ENCODE measurements around the gene VPS16.

DNA sequence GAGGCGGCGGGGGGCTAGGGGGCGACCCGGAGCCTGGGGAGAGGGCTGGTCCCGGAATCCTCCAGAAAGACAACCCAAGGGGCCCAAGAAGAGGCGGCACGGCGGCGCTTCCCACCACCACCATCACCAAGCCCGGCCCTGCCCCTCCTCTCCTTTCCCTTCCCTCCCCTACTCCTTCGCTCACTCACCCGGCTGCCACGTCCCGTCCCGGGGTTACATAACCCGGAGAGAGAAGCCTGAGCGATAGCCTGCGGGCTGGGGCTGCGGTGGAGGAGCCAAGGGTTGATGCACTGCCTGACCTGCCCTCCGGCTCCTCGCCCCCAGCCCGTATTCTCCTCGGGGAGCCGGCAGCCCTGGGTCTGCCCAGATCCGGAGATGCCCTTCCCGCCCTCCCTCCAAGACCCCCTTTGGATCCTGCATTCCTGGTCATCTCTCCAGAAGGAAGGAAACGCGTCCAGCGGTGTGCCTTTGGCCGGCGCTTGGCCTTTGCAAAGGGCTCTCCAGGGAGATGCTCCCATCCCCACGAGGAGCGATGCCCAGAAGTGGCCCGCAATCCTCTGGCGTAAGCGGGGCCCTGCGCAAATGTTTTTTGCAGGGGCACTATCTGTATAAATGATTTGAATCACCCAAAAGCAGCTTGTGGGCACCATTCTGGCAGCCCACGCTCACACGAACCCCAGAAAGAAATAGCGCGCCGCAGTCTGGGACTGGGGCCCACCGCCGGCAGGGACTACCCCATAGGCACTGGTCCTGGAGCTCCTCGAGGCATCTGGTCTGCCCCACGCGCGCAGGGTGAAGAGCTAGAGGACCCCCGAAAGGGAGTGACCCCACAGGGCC, 35.5 kb upstream of the VPS16 start:
- no peak for TF ChIP-seq POLR2A (IDR thresholded peaks at IDR 0.05; ENCODE audit: insufficient read depth in 1 of 2, low read depth in 2 of 2, low read length in 2 of 2)
- no peak for TF ChIP-seq JUN (CRISPR knock-in tag; IDR thresholded peaks at IDR 0.05)
- TF ChIP-seq GATA4 (IDR thresholded peaks at IDR 0.05; ENCODE audit: borderline replicate concordance, low read depth) = no peak
- no peak for TF ChIP-seq ZNF605 (CRISPR knock-in tag; IDR thresholded peaks at IDR 0.05)
- TF ChIP-seq NFYB (CRISPR knock-in tag; IDR thresholded peaks at IDR 0.05) = no peak
- no peak for TF ChIP-seq MAX (IDR thresholded peaks at IDR 0.05)
- no peak for TF ChIP-seq USF2 (IDR thresholded peaks at IDR 0.05; ENCODE audit: low read depth, low read length)
- TF ChIP-seq USF2 (CRISPR knock-in tag; IDR thresholded peaks at IDR 0.05; ENCODE audit: borderline replicate concordance) = no peak
- no peak for TF ChIP-seq FOXO1 (CRISPR knock-in tag; IDR thresholded peaks at IDR 0.05)
- no peak for TF ChIP-seq SMARCC2 (IDR thresholded peaks at IDR 0.05)
- TF ChIP-seq, protein P1, sequence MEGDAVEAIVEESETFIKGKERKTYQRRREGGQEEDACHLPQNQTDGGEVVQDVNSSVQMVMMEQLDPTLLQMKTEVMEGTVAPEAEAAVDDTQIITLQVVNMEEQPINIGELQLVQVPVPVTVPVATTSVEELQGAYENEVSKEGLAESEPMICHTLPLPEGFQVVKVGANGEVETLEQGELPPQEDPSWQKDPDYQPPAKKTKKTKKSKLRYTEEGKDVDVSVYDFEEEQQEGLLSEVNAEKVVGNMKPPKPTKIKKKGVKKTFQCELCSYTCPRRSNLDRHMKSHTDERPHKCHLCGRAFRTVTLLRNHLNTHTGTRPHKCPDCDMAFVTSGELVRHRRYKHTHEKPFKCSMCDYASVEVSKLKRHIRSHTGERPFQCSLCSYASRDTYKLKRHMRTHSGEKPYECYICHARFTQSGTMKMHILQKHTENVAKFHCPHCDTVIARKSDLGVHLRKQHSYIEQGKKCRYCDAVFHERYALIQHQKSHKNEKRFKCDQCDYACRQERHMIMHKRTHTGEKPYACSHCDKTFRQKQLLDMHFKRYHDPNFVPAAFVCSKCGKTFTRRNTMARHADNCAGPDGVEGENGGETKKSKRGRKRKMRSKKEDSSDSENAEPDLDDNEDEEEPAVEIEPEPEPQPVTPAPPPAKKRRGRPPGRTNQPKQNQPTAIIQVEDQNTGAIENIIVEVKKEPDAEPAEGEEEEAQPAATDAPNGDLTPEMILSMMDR (CRISPR knock-in tag; IDR thresholded peaks at IDR 0.05) = no peak

All from HepG2 (cell line).